K562 (cell line): ENCODE measurements around the gene ADAM10. TPM values are rescaled to one million over a fixed set of nuclear protein-coding genes. Genes with fewer than 3 reads are reported as not detected.

Experiments
- BRD9 ChIP-seq: fragments of 450-650 bp; IDR thresholded peaks from 2 replicates; pipeline ENCODE4 v1.6.1; 2018; ENCODE audit warnings: low read depth; ENCODE audit not compliant: partially characterized antibody
- ELF1 ChIP-seq: fragments of 200-800 bp; sonication (Bioruptor generic); IDR thresholded peaks from 2 replicates; pipeline ENCODE4 v1.6.1; 2016; ENCODE audit warnings: missing genetic modification characterization, missing compliant biosample characterization
- KLF16 ChIP-seq: IDR thresholded peaks from 2 replicates; pipeline ENCODE4 v1.6.1; 2016; ENCODE audit warnings: antibody characterized with exemption
- MEIS2 ChIP-seq: fragments of 450-650 bp; IDR thresholded peaks from 2 replicates; pipeline ENCODE4 v1.6.1; 2014; ENCODE audit warnings: mild to moderate bottlenecking; ENCODE audit not compliant: partially characterized antibody
- MLLT1 ChIP-seq, 2 experiments: fragments of 450-650 bp; IDR thresholded peaks; 2 replicates each; pipeline ENCODE4 v1.6.1; 2016
- NCOA6 ChIP-seq: fragments of 450-650 bp; IDR thresholded peaks from 2 replicates; pipeline ENCODE4 v1.6.1; 2017; ENCODE audit warnings: mild to moderate bottlenecking
- NFYB ChIP-seq: IDR thresholded peaks from 2 replicates; pipeline ENCODE4 v1.6.1; 2011; ENCODE audit warnings: mild to moderate bottlenecking, moderate library complexity; ENCODE audit not compliant: insufficient read length; ENCODE audit errors: extremely low read depth
- PHF20 ChIP-seq: fragments of 450-650 bp; IDR thresholded peaks from 2 replicates; pipeline ENCODE4 v1.6.1; 2018; ENCODE audit not compliant: partially characterized antibody
- RAD21 ChIP-seq, 2 experiments: fragments of 250-450 bp in 1 of 2; fragments of 450-650 bp in 1 of 2; sonication (Bioruptor Pico) in 1 of 2; formaldehyde crosslinking in 1 of 2; IDR thresholded peaks in 1 of 2; conservative IDR thresholded peaks in 1 of 2; 2 replicates each; pipeline versions ENCODE4 v1.4.0 to v1.8.0; 2020 to 2022; ENCODE audit warnings: mild to moderate bottlenecking in 2 of 2, moderate library complexity in 1 of 2
- RB1 ChIP-seq: fragments of 450-650 bp; IDR thresholded peaks from 2 replicates; pipeline ENCODE4 v1.6.1; 2017; ENCODE audit warnings: low read depth, mild to moderate bottlenecking
- SOX6 ChIP-seq: fragments of 450-650 bp; IDR thresholded peaks from 2 replicates; pipeline ENCODE4 v1.6.1; 2014; ENCODE audit warnings: mild to moderate bottlenecking
- SRF ChIP-seq, 2 experiments: fragments of 250-450, 450-650 bp in 1 of 2; sonication (Bioruptor Pico) in 1 of 2; sonication (generic) in 1 of 2; formaldehyde crosslinking; IDR thresholded peaks; 2 replicates each; pipeline versions ENCODE4 v1.5.0 to v1.5.1; 2020 to 2022; ENCODE audit warnings: mild to moderate bottlenecking in 1 of 2, missing genetic modification reagents in 1 of 2
- TCF7L2 ChIP-seq: fragments of 150-350 bp; IDR thresholded peaks from 2 replicates; pipeline ENCODE4 v1.6.1; 2016; ENCODE audit warnings: low read depth, mild to moderate bottlenecking, low read length, moderate library complexity
- ZBTB40 ChIP-seq, 2 experiments: fragments of 450-650 bp in 1 of 2; sonication (generic) in 1 of 2; formaldehyde crosslinking in 1 of 2; IDR thresholded peaks; 2 replicates each; pipeline versions ENCODE4 v1.7.1 to v1.9.0; 2016 to 2022; ENCODE audit warnings: inconsistent platforms in 1 of 2, mild to moderate bottlenecking in 1 of 2, missing genetic modification reagents in 1 of 2
- ZNF212 ChIP-seq: fragments of 450-650 bp; formaldehyde crosslinking; IDR thresholded peaks from 2 replicates; pipeline ENCODE4 v1.4.0; 2020; ENCODE audit warnings: mild to moderate bottlenecking
- ZNF408 ChIP-seq: fragments of 250-450 bp; sonication (Bioruptor Pico); IDR thresholded peaks from 2 replicates; pipeline ENCODE4 v1.4.0; 2020; ENCODE audit warnings: low read depth, mild to moderate bottlenecking, moderate library complexity
- ZNF41 ChIP-seq: fragments of 250-450 bp; sonication (Bioruptor Pico); conservative IDR thresholded peaks from 2 replicates; pipeline ENCODE4 v1.4.0; 2020; ENCODE audit warnings: mild to moderate bottlenecking
- ZNF766 ChIP-seq: fragments of 200-800 bp; sonication (Bioruptor generic); conservative IDR thresholded peaks from 2 replicates; pipeline ENCODE4 v1.6.1; 2016; ENCODE audit warnings: missing genetic modification characterization, missing compliant biosample characterization
- polyA plus RNA-seq, 8 experiments: library from polyadenylated mRNA; depleted of rRNA in 4 of 8; stranded (reverse) in 5 of 8; unstranded in 3 of 8; fragments of >200 nt; fragmentation: Nextera tagmentation in 2 of 8; fragmentation: Illumina TruSeq in 1 of 8; extraction: Ambion mirVana in 2 of 8; extraction: Trizol in 1 of 8; gene quantifications; 2 replicates each; pipeline versions ENCODE4 v1.2.1 to v1.2.3, GENCODE V29; 2011 to 2014; ENCODE audit warnings: inconsistent platforms in 1 of 8, missing spikeins in 1 of 8
- total RNA-seq, 7 experiments: library from RNA; depleted of rRNA in 6 of 7; stranded (reverse); fragments of >200 nt in 6 of 7; fragmentation: Illumina TruSeq in 2 of 7; extraction: Trizol in 2 of 7; gene quantifications; 2 replicates each; pipeline versions ENCODE4 v1.2.1 to v1.2.3, GENCODE V29; 2011 to 2021; ENCODE audit warnings: low replicate concordance in 1 of 7

Gene ADAM10
- total and polyA plus RNA-seq, 9 of the 15 experiments (the other 6 are each of a cell fraction or from before 2014, with no cell fraction given): 11.9 to 152 (median 57.3) TPM

GRCh38 chr15:58770857-58771620 is 21.5 kb upstream of the ADAM10 start, which contains the start of gene MINDY2 (continued):
- TF ChIP-seq ZBTB40 (IDR thresholded peaks at IDR 0.05) (peak; percentile 83), ZBTB40 (CRISPR knock-in tag; IDR thresholded peaks at IDR 0.05) (0 out of 2 replicates have a peak, but pooled peaks have one; percentile 15), PHF20 (no peak), RB1 (peak; percentile 83), MLLT1 (IDR thresholded peaks at IDR 0.05) (peak in 1 of 2 experiments; percentile 64; a peak in 1 of 4 replicates), ZNF212 (CRISPR knock-in tag) (no peak), NCOA6 (no peak), ZNF41 (CRISPR knock-in tag) (0 out of 2 replicates have a peak, but pooled peaks have one; percentile 20), RAD21 (CRISPR knock-in tag; conservative IDR thresholded peaks at IDR 0.05 in 1 of 2, IDR thresholded peaks at IDR 0.05 in 1 of 2) (peak; percentile 14 to 34; a peak in 2 of 4 replicates), ZNF766 (peak; percentile 92), SRF (CRISPR knock-in tag; IDR thresholded peaks at IDR 0.05) (peak; percentile 33 to 54; a peak in 1 of 4 replicates), KLF16 (no peak; the same call in 1 of the 2 replicates), BRD9 (peak; percentile 27), NFYB (peak; percentile 12), ELF1 (peak; percentile 74), ZNF408 (CRISPR knock-in tag) (no peak), SOX6 (peak; percentile 76), MEIS2 (peak; percentile 62), TCF7L2 (no peak; the same call in 1 of the 2 replicates)
